Measurements from ENCODE around the gene RIPPLY2.
"Not testable (repeated sequence)": the region's sequence is repeated elsewhere in the genome, so short reads cannot be mapped to it uniquely, and the experiment has no call there.

The RIPPLY2 gene, protein sequence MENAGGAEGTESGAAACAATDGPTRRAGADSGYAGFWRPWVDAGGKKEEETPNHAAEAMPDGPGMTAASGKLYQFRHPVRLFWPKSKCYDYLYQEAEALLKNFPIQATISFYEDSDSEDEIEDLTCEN

DNA sequence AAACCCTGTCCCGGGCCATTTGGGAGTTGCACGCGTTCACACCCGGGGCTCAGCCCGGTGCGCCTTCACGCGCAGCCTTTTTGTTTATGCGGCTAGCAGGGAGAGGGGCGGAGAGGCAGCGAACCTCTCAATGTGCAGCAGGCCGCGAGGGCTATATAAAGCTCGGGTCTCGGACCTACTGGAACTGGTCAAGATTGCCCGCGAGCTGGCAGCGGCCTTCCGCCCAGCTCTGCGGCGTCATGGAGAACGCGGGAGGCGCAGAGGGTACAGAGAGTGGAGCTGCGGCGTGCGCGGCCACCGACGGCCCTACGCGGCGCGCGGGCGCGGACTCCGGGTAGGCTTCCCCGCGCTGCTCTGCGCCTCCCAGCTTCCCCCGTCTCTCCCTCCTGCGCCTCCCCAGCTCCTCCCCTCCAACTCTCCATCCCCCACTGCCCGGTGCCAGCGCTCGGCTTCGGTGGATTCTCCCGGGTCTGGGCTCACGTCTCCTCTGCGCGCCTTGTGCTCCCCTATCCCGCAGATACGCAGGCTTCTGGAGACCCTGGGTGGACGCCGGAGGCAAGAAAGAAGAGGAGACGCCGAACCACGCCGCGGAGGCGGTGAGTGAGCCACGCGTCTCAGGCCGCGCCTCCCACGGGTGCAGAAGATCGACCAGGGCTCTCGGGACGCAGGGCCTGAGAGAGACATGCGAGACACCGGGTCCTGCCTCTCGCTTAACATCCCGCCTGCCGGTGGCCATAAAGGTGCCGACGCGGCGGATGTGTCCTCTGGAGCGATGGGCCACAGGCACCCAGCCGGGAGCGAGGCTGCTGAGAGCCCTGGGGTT lies at the start of gene RIPPLY2:
Gene RIPPLY2, plus strand, starts transcription at position 183 of the 823 bp plus-strand sequence. Its CDS starts 57 bp downstream, at position 240.
- no peak for DNase-seq

DNA sequence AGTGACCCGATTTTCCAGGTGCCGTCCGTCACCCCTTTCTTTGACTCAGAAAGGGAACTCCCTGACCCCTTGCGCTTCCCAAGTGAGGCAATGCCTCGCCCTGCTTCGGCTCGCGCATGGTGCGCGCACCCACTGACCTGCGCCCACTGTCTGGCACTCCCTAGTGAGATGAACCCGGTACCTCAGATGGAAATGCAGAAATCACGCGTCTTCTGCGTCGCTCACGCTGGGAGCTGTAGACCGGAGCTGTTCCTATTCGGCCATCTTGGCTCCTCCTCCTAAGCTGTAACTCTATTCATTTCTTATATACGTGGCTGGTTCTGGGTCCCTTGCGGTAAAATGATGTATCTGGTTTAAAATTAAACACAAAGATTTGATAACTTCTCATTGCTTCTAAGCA lies 49.7 kb upstream of the RIPPLY2 start:
- not testable (repeated sequence) for DNase-seq

DNA sequence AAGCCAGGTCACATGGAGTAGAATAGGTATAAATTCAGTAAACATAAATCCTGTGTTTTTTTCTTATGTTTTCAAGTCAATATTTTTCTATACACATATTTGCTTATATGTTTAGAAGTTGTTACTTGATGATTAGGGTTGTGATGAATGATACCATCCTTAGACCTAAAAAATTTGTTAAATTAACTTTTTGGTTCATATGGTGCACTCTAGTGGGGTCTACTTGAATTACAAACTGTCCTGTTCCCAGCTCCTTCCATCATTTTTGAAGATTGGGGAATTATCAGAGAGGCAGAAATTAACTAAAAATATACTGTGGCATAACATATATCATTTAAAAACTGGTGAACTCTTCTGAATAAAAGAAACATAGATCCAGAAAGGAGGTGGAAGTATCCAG lies 48.3 kb upstream of the RIPPLY2 start:
- no peak for DNase-seq

DNA sequence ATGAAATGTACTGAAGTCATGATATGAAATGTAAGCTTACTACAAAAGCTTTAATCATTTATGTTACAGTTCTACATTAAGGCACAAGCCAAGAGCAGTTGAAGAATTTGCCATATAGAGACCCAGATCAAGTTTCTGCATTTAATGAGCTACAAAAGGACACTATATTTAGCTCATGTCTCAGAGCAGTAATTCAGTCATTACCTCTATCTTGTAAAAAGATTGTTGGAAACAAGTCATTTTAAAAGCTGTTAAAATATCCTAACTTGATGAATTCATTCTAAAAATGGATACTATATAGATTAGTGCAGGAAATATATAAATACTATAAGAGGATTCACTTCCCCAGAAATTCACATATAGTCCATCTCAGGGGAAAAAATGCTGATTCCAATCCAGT lies 45.2 kb upstream of the RIPPLY2 start:
- no peak for DNase-seq

DNA sequence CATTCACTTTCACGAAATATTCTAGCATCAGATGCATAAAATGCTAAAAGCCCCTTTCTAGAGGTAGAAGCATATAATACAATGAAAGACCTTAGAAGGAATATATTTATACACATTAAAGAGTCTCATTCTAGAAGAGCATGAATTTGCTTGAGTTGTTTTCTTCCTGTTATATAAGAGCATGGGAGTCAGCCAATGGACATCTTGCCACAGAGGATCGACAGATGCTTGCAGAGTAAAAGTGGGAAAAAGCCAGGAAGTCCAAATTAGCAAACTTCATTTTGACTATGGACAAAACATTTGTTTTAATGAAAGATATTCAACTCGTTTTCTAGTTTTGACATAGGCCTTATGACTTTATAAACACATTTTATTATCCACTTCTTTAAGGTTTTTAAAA lies 44.2 kb upstream of the RIPPLY2 start:
- DNase-seq, result no peak

DNA sequence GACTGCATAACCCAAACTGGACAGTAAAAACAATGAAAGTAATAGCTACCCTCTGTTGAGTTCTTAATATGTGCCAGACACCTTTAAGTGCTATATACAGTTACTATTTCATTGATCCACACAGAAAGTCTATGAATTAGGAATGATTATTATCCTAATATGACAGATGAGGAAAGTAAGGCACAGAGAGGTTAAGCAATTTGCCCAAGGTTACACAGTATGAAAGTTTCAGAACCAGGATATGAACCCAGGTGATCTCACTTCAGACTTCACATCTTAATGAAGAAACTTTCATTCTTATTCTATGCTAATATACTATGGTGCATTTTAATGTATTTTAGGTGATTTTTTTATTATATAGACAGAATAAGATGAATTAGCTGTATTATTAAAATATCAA lies 40.6 kb upstream of the RIPPLY2 start:
- DNase-seq, result no peak

DNA sequence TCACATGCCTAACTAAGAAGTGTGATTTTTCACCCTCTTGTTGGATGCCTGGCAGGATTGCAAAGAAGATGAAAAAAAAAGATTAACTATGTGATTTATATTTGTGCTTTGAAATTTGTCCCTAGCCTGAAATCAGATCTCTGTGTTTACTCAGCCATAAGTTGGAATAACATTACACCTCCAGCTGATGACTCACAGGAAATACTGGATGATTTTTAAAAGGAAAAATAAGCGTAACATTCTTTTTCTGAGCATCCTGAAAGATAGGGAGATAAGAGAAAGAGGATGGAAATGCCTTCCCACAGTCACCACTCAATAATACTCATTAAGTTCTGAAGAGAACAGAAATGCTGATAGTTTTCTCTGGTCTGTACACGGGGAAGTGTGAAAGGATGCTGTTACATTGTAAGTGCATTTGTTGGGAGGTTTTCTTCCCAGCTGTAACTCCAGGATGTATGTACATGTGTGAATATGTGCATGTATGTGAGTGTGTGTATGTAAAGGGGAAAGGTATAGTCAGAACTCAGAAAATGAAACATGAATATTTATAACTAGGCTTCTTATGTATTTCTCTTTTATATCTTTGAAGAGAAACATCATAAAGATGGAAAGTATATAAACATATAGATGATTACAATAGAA lies 37.4 kb upstream of the RIPPLY2 start:
- DNase-seq, result no peak

DNA sequence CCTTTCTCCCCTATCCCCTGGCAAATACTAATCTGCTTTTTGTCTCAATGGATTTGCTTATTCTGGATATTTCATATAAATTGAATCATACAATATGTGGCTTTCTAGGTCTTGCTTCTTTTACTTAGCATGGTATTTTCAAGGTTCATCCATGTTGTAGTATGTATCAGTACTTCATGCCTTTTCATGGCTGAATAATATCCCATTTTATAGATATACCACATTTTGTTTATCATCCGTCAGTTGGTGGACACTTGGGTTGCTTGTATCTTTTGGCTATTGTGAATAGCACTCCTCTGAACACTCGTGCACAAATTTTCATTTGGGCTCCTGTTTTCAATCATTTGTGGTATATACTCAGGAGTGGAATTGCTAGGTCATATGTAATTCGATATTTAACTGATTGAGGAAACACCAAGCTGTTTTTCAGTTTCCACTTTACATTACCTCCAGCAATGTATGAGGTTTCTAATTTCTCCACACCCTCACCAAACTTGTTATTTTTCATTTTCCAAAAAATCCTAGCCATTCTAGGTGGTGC lies 30.5 kb upstream of the RIPPLY2 start:
- no peak for DNase-seq

DNA sequence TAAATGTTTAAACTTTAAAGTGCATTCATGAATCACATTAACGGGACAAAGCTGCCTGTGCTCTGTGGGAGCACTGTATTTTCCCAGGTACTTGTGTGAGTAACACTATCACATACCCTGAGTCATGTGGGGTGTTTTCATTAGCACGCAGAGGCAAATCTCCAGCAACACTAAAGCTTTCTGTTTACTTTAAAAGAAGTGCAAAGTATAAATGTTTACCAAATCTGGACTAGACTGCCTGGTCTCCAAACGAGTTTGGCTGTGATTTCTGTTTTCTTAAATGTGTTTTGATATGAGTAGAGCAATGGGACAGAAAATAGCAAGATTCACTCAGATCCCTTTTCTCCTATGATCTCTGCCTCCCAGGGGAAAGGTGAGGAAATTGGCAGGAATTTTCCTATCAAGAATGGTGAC lies 28.8 kb upstream of the RIPPLY2 start:
- DNase-seq, result peak; percentile 9

DNA sequence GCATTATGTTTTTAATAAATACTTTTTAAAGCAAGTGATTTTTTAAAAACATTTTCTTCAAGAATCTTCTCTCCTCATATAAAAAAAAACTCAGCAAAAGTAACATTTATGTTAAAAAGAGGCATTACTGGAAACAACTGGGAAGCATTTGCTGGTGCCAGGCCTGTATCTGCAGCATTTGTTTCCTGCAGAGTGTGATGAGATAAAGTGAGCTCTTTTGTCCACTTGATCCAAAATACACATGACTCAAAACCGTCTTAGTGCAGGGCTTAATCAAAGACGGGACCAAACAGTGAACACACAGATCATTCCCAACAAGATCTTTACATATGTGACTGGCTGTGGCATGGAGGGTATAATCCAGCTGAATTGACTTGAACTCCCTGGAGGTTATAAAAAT lies 28.3 kb upstream of the RIPPLY2 start:
- no peak for DNase-seq

DNA sequence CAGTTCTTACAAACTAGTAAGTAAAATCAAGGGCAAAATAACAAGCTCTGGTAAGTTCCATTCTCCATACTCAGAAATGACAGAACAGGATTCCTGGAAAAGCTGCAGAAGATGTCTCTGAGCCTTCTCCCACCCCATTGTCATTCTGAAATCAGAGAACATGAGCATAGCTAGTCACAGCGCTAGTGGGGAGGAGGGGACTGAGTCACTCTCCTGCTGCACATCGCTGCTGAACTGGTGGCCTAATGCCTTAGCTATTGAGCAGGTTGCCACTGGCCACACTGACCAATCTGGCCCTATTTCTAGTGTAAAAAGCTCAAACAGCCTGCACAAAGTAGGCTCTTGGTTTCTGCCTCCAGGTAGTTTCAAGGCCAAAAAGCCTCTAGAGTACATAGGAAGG lies 26.1 kb upstream of the RIPPLY2 start:
- no peak for DNase-seq

DNA sequence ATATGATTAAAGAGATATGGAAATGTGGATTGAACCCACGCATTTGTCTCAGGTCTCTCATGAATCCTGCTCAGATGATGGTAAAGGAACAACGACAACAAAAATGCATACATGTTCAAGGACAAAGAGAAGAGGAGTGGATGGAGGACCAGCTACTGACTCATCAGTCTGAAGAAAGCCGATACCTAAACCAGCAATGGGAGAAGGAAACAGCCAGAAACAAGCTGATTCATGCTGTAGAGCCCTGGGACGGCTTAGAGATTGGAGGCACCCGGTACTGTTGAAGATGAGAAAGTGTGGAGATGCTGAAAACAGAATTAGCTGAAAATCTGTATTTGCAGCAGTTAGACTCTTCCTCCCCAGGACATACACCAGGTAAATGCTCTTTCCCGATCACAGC lies 14.4 kb upstream of the RIPPLY2 start:
- DNase-seq, result no peak

DNA sequence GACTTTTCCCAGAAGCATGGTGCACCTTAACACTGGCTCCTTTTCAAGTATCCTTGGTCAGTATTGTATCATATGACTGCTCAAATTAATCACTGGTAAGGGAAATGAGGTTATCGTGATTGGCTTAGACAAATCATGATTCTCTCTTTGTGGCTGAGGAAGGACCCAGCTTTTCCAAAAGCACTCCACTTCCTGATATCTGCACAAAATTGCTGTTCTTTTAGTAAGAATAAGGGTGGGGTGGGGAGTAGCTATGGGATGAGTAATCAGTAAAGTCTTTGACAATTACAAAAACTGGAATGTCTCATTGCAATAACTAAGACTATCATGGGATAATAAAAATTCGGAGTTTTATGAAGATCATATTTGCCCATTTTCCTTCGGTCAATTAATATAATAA lies 9.0 kb upstream of the RIPPLY2 start:
- DNase-seq, result no peak

DNA sequence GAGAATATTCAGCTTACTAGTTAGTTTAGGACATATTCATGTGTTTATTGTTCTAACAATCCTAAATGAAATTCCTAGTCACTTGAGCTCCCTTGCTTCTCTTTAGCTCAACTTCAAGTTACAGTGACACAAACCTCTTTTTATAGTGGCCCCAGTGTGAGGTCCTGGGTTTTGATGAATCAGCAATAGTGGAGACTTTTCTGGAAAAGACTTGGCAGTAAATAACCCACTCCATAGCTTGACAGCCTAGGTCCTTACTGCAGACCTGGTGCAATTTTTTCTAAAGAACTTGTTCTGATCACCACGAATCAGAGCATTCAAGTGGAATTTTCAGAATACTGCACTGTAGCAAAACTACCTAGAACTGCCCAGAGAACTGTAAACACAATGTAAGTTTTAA lies 6.9 kb upstream of the RIPPLY2 start:
- no peak for DNase-seq

DNA sequence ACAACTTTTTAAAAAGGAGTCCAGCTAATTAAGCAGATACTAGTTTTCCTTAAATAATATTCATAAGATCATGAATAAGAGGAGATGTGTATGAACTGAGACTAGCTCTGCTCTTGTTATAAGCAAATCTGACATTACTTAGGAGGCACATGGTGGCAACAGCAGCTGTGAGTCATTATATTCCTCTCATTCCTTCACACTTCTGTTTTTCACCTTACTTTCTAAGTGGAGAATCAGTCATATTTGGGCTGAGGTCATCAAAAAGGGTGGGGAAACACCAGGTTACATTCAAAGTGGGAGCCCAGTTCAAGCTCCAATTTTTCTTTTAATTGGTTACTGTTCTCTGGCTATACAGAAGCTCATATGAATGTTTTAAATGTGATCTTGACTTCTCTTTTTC lies 6.0 kb upstream of the RIPPLY2 start:
- peak; percentile 20 for DNase-seq

DNA sequence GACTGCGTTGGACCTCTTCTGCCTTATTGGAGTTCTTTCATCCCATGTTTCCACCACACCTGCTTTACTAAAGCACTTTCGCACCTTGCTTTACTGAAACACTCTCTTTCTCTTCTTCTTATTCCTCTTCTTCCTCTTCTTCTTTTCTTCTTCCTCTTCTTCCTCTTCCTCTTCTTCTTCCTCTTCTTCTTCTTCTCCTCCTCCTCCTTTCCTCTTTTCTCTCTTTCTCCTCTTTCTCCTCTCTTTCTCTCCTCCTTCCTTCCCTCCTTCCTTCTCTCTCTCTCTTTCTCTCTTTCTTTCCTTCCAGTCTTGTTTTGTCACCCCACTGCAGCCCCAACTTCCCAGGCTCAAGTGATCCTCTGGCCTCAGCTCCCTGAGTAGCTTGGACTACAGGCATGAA lies 4.0 kb upstream of the RIPPLY2 start:
- DNase-seq, result no peak

DNA sequence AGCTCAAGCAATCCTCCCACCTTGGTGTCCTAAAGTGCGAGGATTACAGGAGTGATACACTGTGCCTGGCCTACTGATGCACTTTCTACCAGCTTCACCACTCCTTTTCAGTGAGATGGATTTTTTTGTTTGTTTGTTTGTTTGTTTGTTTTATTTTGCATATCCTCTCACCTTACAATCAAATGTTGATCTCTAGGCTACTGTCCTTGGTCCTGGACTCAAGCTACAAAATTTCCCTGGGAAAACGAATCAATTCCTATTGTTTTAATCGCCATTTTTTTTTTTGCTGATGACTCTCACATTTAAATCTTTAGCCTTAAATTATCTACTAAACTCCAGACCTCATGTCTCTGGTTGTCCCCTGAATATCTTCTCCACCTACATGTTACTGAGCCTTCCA lies 3.5 kb upstream of the RIPPLY2 start:
- DNase-seq, result no peak

DNA sequence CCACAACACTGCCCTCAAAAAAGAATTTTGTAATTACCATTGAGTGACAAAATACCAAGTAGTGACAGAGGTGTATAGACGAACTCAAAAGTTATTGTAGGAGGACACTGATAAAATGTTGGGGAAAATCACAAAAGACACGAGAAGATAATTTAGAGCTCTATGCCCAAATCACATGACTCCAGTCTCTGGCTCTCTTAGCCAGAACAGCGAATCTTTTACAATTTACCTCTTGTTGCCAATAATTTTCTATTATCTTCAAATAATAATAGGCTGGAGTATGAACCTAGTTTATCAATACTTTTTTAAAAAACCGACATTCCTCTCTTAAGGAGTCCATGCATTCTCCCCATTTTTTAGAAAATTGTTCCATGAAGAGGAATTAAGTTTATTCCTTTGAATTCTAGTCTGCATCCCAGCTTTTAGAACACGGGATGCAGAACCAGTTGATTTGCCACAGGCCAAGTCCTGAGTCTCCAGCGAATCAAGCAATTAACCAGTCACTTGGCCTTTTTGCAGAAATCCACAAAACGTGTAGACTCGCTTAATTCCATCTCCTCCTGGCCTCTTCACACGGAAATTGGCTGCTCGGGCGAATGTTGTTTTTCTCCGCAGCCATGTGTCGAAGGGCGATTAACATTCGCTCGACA lies 507 bp upstream of the RIPPLY2 start:
- DNase-seq, result no peak

DNA sequence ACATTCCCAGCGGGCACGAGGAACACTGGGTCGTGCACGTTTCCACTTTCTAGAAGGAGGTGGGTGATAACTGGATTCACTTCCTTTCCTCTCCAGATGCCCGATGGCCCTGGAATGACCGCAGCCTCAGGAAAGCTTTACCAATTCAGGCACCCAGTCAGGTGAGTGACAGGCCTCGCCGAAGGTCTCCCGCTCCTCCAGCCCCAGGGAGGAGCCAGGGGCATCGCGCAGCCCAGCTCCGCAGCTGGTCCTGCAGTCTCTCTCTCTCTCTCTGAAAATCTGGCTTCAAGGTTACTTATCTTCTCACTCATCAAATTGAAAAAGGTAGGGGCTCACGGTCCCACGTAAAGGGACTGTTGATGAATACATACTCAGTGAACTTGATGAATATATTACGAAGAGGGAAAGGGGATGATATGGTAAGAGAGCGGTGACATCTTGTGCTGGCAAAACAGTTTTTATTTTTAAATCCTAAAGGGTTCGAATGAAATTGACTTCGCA lies 891 bp downstream of the RIPPLY2 start:
- no peak for DNase-seq

DNA sequence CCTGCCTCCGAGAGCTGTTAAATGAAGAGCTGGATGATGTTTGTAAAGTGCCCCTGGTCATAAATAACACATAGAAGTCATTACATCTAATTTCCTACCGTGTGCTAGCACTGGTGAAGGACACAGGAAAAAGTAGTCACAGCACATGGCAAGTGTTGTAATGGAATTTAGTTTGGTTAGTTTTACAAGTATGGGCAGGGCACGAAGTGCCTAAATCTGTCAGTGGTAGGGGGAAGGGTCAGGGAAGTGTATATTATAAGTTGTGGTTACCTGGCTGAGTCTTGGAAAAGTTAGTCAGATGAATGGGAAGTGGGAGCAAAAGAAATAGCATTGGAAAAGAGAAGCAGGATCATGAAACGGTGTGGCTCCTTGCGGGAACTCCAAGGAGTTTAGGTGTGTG lies 1.6 kb downstream of the RIPPLY2 start:
- no peak for DNase-seq

DNA sequence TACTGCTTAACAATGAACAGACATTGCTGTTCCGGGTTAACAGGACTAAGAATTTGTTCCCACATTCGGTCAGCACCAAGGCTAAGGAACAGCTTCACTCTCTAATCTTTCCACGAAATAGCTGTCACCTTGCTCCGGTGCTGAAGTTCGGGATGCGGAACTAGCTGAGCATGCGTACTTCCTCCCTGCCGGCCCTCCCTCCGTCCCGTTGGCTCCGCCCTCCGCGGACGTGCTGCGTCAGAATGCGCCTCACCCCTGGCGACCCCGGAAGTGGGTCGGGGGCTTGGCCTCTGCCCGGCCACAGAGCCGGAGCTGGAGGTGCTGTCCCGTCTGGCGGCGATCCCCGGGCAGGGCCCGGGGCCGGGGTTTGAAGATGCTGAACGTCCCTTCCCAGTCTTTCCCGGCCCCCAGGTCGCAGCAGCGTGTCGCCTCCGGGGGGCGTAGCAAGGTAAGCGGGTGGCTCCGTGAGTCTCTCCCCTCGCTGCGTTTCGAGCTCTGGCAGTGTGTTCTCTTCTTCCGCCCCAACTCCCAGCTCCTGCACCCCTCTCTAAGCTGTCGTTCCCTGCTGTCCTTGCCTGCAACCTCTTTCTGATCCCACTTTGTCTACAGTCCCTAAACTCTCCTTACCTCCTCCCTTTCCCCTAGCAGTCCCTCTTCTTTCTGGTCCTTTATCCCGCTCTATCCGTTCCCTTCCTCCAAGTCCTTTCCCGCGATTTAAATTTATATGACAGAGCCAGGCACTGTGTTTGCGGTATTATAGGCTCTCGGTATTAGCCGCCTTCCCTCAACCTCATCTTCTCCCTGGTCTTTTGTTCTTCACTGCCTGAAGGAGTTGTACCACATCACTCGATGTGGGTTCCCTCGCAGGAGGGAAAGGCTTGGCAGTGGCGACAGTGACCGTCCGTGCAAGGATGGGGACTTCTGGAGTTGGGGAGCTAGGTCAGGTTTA lies 6.5 kb downstream of the RIPPLY2 start, which contains the start of gene CYB5R4:
Gene CYB5R4, plus strand, starts transcription at position 280 of the 949 bp plus-strand sequence. Its CDS starts 94 bp downstream, at position 374.
- peak; percentile 84 for DNase-seq

DNA sequence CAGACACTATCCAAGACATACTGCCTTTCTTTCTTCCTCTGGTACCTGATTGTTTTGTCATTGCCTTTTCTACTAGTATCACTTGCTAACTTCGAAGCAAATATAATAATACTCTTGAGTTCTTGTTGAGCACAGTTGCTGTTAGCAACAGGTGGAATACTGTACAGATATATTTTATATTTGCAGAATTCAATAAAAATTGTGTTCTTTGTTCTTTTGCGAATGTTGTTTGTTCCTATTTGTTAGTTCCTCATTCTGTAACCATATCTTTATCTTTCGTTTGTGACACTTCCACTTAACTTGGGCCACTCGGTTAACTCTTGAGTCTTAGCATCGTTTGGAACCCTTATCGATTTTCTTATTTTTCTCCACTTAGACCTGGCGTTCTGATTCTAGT lies 7.2 kb downstream of the RIPPLY2 start:
- DNase-seq, result no peak

Measured in NCI-H226 (cell line).